Small intestine (tissue), 7 donors: ENCODE data around the gene CTBP2. TPM values are rescaled to one million over a fixed set of nuclear protein-coding genes. Genes with fewer than 3 reads are reported as not detected.

Experiments used
- DNase-seq, 2 donors: peaks; one replicate each; pipeline versions ENCODE4 v3.0.0 to v3.0.0-alpha.2; 2013
- FAIRE-seq: peaks from 2 replicates; lab custom pipeline; 2012; peaks lifted over from hg19 to GRCh38; lab: Jason Lieb, UNC
- H3K27ac ChIP-seq, 3 donors: one replicate each; pipeline ENCODE4 v1.5.1; 2013; ENCODE audit warnings: low read length in 2 of 3, mild to moderate bottlenecking in 2 of 3, control low read depth in 1 of 3, inconsistent platforms in 1 of 3, low read depth in 1 of 3, moderate library complexity in 1 of 3
- H3K27me3 ChIP-seq, 3 donors: one replicate each; pipeline ENCODE4 v1.6.1; 2013; ENCODE audit warnings: low read length in 3 of 3, inconsistent platforms in 1 of 3; ENCODE audit not compliant: control insufficient read depth in 3 of 3, insufficient read depth in 3 of 3
- H3K36me3 ChIP-seq, 3 donors: one replicate each; pipeline ENCODE4 v1.6.1; 2013; ENCODE audit warnings: low read length in 3 of 3, inconsistent platforms in 1 of 3, low read depth in 1 of 3, mild to moderate bottlenecking in 1 of 3, moderate library complexity in 1 of 3; ENCODE audit not compliant: control insufficient read depth in 3 of 3, insufficient read depth in 2 of 3
- H3K4me1 ChIP-seq, 3 donors: one replicate each; pipeline ENCODE4 v1.6.1; 2013; ENCODE audit warnings: low read length in 2 of 3, inconsistent platforms in 1 of 3, low read depth in 1 of 3, mild to moderate bottlenecking in 1 of 3, moderate library complexity in 1 of 3; ENCODE audit not compliant: control insufficient read depth in 3 of 3, insufficient read depth in 2 of 3
- H3K4me3 ChIP-seq, 3 donors: one replicate each; pipeline ENCODE4 v1.5.1; 2013; ENCODE audit warnings: low read length in 3 of 3, control low read depth in 1 of 3, inconsistent platforms in 1 of 3, low read depth in 1 of 3, mild to moderate bottlenecking in 1 of 3, moderate library complexity in 1 of 3
- H3K9me3 ChIP-seq, 2 donors: one replicate each; pipeline ENCODE4 v1.6.1; 2013; ENCODE audit warnings: low read depth in 1 of 2, low read length in 1 of 2; ENCODE audit not compliant: control insufficient read depth in 2 of 2, insufficient read depth in 1 of 2
- WGBS, 3 donors: extraction: QIAGEN DNeasy Blood & Tissue Kit; methylation state at CpG; one replicate each; pipeline ENCODE4 v1.1.7; 2013; 5-methylcytosine and 5-hydroxymethylcytosine counted together
- polyA plus RNA-seq, 4 donors: library from polyadenylated mRNA; stranded (reverse) in 3 of 4; unstranded in 1 of 4; fragments of 200-250 nt in 3 of 4; fragments of 120-200 nt in 1 of 4; gene quantifications; one replicate each; pipeline versions ENCODE4 v1.2.1 to v1.2.3, GENCODE V29; 2013
- donor health status: healthy with polysubstance abuse.
- donor health status: control.
- donor health status: control.
- donor health status: Bipolar disorder and iron deficiency.
- donor health status: healthy.

The CTBP2 gene
- polyA plus RNA-seq, 4 donors: 38.1 to 56.8 (median 49.1) TPM

DNA sequence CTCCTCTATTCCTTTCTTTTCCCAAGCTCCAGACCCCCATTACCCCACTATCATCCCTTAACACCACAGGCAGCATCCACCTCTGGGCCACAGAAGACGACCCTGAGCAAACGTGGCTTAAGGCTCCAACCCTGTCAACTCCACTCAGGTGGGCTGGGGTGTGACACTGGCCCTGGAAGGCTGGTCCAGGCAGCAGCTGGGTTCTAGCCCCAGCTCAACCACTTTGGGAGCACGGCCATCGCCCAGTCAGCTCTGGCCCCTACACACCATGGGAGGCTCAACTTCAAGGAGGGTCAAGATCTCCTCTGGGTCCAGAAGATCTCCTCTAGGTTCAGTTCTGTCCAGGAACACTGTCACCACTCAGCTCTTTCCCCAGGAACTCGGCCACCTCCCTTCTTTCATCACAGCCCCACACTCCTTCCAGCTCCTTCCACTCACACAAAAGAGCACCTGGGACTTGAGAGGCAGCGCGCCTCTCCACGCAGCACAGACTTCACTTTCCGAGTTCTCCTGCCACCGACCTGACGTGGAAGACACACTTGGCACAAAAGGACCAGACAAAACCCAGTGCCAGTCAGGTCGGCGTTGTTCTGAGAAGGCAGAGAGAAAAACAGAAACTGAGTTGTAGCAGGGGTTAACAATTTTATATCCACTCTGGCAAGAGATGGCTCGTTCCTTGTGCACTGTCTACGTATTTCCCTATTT, 84.1 kb downstream of the CTBP2 start:
- H3K36me3 ChIP-seq: peaks cover 2 to 58% (median 3%) of the 10 kb centered on the region in 3 donors
- H3K9me3 ChIP-seq: no peaks in the 10 kb centered on the region
- peak overlapping the region in 2 of 3 donors; percentile 18 to 52 for H3K27ac ChIP-seq
- no peak overlapping the region for H3K4me3 ChIP-seq
- peaks cover 0 to 4% (median 0%) of the 10 kb centered on the region in 3 donors for H3K4me1 ChIP-seq
- DNase-seq (no peak), FAIRE-seq (no peak)
- 77 to 89% (median 86%) methylated on average over 15 of the region's 15 CpGs for WGBS, 3 donors
- no peaks in the 10 kb centered on the region for H3K27me3 ChIP-seq

GRCh38 chr10:125073996-125074395, 86.4 kb downstream of the CTBP2 start:
- Histone ChIP-seq H3K4me3 (no peak overlapping the region), H3K27me3 (no peaks in the 10 kb centered on the region), H3K27ac (no peak overlapping the region), H3K9me3 (no peaks in the 10 kb centered on the region), H3K4me1 (peaks cover 0 to 4% (median 0%) of the 10 kb centered on the region in 3 donors), H3K36me3 (peaks cover 2 to 59% (median 3%) of the 10 kb centered on the region in 3 donors)
- DNase-seq (no peak), FAIRE-seq (no peak)

GRCh38 chr10:125072794-125073193, 87.6 kb downstream of the CTBP2 start:
- H3K4me1 ChIP-seq: peaks cover 0 to 7% (median 0%) of the 10 kb centered on the region in 3 donors
- H3K27ac ChIP-seq: no peak overlapping the region
- 75 to 82% (median 78%) methylated on average over 4 of the region's 4 CpGs for WGBS, 3 donors
- DNase-seq: no peak
- peaks cover 2 to 64% (median 3%) of the 10 kb centered on the region in 3 donors for H3K36me3 ChIP-seq
- H3K4me3 ChIP-seq: no peak overlapping the region
- H3K9me3 ChIP-seq: no peaks in the 10 kb centered on the region
- no peak for FAIRE-seq
- H3K27me3 ChIP-seq: no peaks in the 10 kb centered on the region

- no peak for FAIRE-seq
These were observed 89.4 kb downstream of the CTBP2 start for GRCh38 chr10:125071008-125071407.

DNA sequence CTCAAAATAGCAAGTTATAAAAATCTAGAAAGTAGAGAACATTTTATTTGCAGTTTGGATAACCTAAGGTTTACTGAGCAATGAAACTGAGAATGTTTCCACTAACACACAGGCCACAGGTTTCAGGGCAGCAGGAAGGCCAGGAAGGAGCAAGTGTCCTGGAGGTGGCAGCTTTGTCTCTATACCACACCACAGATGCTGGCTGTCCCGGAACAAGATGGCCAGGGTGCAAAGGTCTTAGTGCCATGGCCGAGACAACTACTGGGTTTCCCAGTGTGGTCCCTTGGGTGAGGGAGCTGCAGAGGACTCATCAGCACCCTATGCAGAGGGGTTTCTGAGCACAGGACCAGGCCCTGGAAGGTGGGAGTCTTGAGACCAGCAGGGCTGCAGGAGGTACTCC, 92.0 kb downstream of the CTBP2 start:
- WGBS, 3 donors: 20 to 56% (median 27%) methylated on average over 2 of the region's 2 CpGs
- peak in 1 of 2 donors; percentile 82 for DNase-seq

More at GRCh38 chr10:125071008-125071407, 89.4 kb downstream of the CTBP2 start:
- no peaks in the 10 kb centered on the region for H3K27me3 ChIP-seq
- peaks cover 0 to 65% (median 2%) of the 10 kb centered on the region in 3 donors for H3K36me3 ChIP-seq
- DNase-seq: no peak
- 88 to 91% (median 90%) methylated on average over 11 of the region's 11 CpGs for WGBS, 3 donors
- no peak overlapping the region for H3K4me3 ChIP-seq
- no peaks in the 10 kb centered on the region for H3K9me3 ChIP-seq
- H3K4me1 ChIP-seq: peaks cover 0 to 3% (median 0%) of the 10 kb centered on the region in 3 donors
- no peak overlapping the region for H3K27ac ChIP-seq

DNA sequence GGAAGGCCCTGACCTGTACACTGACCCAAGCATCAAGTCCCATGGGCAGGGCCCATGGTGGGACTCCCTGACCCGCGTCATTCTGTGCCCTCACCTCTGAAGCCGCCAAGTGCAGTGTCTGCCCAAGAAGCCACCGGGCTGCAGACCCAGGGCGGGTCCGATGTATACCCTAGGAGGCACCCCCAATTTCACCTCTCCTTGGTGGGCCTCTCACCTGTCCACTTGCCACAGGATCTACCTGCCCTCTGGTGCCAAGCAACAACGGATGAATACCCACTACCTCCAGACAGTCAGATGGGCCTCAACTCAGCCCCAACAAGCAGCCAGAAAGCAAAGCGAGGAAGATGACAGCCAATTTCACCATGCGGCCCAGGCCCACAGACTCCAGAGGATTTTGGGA, 92.6 kb downstream of the CTBP2 start:
- peaks cover 0 to 22% (median 20%) of the 10 kb centered on the region in 3 donors for H3K4me1 ChIP-seq
- peaks cover 0 to 62% (median 0%) of the 10 kb centered on the region in 3 donors for H3K36me3 ChIP-seq
- FAIRE-seq (no peak), DNase-seq (no peak)
- no peaks in the 10 kb centered on the region for H3K9me3 ChIP-seq
- no peaks in the 10 kb centered on the region for H3K27me3 ChIP-seq
- no peak overlapping the region for H3K27ac ChIP-seq
- WGBS, 3 donors: 92 to 95% (median 93%) methylated on average over 9 of the region's 9 CpGs
- H3K4me3 ChIP-seq: no peak overlapping the region

More for the DNA sequence above, 92.0 kb downstream of the CTBP2 start:
- Histone ChIP-seq H3K27ac (no peak overlapping the region), H3K36me3 (peaks cover 0 to 62% (median 0%) of the 10 kb centered on the region in 3 donors), H3K27me3 (no peaks in the 10 kb centered on the region), H3K4me1 (peaks cover 0 to 22% (median 20%) of the 10 kb centered on the region in 3 donors), H3K4me3 (no peak overlapping the region), H3K9me3 (no peaks in the 10 kb centered on the region)
- no peak for FAIRE-seq

DNA sequence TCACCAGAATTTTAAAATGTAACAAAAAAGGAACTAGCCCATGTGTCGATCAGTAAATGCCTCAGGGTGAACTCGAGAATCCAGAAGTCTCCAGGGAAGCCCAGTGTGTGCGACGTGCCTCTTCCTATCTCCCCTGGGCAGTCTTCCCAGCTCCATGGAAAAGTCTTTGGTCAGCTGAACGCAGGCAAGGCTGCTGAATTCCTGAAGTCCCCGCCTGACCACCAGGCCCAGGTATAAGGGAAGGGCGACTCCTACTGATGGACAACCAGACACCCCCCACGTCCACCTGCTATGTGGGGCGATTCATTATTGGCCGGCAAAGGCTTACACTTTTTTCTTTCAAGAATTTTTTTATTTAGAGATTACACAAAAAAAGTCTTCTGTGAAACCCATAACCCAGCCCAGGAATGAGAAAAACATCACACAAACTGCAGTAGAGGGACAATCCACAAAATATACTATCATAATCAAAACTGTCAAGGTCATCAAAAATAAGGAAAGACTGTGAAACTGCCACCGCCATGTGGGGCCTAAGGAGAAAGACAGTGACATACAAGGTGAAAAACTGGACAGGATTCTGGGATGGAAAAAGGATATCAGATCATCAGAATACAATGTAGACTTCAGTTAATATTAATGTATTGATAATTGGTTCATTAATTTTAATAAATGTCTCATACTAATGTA, 93.5 kb downstream of the CTBP2 start:
- Histone ChIP-seq H3K4me3 (no peak overlapping the region), H3K27me3 (no peaks in the 10 kb centered on the region), H3K27ac (no peak overlapping the region), H3K36me3 (peaks cover 0 to 61% (median 0%) of the 10 kb centered on the region in 3 donors), H3K4me1 (peaks cover 0 to 26% (median 22%) of the 10 kb centered on the region in 3 donors), H3K9me3 (no peaks in the 10 kb centered on the region)
- 76 to 83% (median 79%) methylated on average over 11 of the region's 11 CpGs for WGBS, 3 donors
- DNase-seq (no peak), FAIRE-seq (no peak)

DNA sequence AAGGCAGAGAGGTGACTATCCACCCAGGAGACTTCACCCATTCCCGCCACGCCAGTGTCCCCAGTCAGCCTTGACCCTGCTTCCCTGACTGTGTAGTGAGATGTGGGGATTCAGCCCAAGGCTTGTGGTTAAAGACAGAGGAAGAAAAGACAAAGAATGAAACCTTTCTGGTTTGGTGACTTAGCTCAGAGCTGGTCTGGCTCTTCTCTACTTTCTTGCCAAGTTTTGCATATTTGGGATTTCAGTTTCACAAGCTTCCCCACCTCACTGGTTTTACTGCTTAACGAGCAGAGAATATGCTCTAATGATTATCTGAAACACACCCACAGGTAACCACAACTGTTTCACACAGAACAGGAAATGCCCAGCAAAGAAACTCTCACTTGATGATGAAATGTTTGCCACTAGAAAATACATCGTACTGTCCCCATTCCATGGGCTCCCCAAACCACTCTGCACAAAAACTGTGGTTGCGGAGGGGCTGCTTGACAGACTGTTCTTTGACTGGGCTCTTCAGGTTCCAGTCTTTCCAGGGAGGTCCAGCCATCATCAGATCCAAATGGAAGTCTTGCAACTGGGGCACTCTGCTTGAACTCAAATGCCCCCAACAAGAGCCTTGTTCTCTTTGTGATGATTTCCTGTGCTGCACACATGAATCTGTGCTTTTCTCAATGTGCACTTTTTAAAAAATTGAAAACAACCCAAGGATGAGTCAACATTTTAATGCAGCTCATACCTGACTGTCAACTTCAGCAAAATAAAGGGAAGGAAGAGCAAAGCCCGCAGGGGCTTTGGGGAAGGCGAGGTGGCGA, 95.5 kb downstream of the CTBP2 start:
- Histone ChIP-seq H3K4me1 (peaks cover 0 to 38% (median 30%) of the 10 kb centered on the region in 3 donors), H3K9me3 (no peaks in the 10 kb centered on the region), H3K27ac (peak overlapping the region; percentile 17 to 90 (median 81)), H3K27me3 (no peaks in the 10 kb centered on the region), H3K4me3 (no peak overlapping the region), H3K36me3 (peaks cover 0 to 60% (median 0%) of the 10 kb centered on the region in 3 donors)
- FAIRE-seq: no peak
- peak; percentile 74 to 86 for DNase-seq
- WGBS, 3 donors: 41 to 49% (median 48%) methylated on average over 8 of the region's 8 CpGs
